ENCODE measurements around the gene COX17. TPM values are rescaled to one million over a fixed set of nuclear protein-coding genes. Genes with fewer than 3 reads are reported as not detected.

COX17 gene
- total and polyA plus RNA-seq, 9 of the 15 experiments (the other 6 are each of a cell fraction or from before 2014, with no cell fraction given), result 29.1 to 167 (median 60.6) TPM

DNA sequence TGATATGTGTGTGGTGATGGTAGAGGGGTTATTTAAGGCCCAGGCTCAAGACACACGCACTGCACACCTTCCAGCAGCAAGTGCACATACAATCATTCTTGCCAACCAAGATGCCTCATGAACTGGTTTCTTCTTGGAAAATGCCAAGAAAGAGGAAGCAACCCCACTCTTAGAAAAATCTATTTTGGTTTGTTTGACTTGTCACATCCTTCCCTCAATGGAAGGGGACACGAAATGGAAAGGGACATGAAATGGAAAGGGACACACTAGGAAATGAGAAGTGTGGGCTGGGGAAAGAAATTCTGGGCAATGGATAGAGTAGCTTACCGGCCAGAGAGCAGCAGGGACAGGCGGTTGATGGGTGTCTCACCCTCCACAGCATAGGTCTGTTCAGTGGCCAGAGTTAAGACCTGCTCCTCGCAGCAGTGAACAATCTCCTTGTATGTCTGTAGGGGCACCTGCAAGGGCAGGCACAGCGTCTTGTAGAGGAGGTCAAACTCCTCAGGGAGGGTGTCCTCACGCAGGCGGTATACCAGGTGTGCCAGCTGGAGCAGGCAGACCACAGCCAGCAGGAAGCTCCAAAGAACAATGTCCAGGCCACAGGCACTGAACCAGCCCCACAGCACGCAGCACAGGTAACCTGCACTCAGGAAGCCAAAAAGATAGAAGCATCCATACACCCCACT is 17.5 kb downstream of the COX17 start:
- FAIRE-seq (no peak), DNase-seq (ENCODE audit: extremely low read depth in 1 of 4, low spot score in 3 of 4) (no peak), ATAC-seq (no peak)
- H3K9me3 ChIP-seq (replicated peaks; ENCODE audit: control insufficient read depth, insufficient read depth, low read depth, low read length), result no peaks in the 10 kb centered on the region
- no peak overlapping the region for H3K4me2 ChIP-seq (ENCODE audit: insufficient read depth, low read length)
- H3K9ac ChIP-seq (ENCODE audit: insufficient read depth in 1 of 2, low read depth in 2 of 2, low read length in 2 of 2), result no peak overlapping the region
- H3K9me1 ChIP-seq (ENCODE audit: control insufficient read depth, insufficient read depth, low read length), result no peaks in the 10 kb centered on the region
- no peak overlapping the region for H3K27ac ChIP-seq (ENCODE audit: extremely low read depth, low read depth, low read length)
- H3K36me3 ChIP-seq (ENCODE audit: control insufficient read depth, insufficient read depth, low read length), result no peaks in the 10 kb centered on the region
- H2AFZ ChIP-seq (ENCODE audit: low read depth, low read length), result no peak overlapping the region
- in situ Hi-C loops (cut with MboI) (no loop called here), intact Hi-C loops (cut with micrococcal nuclease) (no loop called here)
- no peak overlapping the region for H3K4me3 ChIP-seq
- WGBS (ENCODE audit: insufficient coverage, low coverage, missing lambda C conversion rate), result 51% methylated on average over 5 of the region's 9 CpGs
- no peaks in the 10 kb centered on the region for H4K20me1 ChIP-seq (replicated peaks; ENCODE audit: control insufficient read depth, insufficient read depth, low read length)
- no peaks in the 10 kb centered on the region for H3K79me2 ChIP-seq (ENCODE audit: control insufficient read depth, insufficient read depth, low read length)
- H3K4me1 ChIP-seq (replicated peaks in 1 of 2; ENCODE audit: control insufficient read depth in 2 of 2, insufficient read depth in 2 of 2, low read length in 2 of 2), result peaks cover 0 to 18% of the 10 kb centered on the region in 2 experiments; a peak in 4 of 5 replicates
- TF ChIP-seq, protein P1, sequence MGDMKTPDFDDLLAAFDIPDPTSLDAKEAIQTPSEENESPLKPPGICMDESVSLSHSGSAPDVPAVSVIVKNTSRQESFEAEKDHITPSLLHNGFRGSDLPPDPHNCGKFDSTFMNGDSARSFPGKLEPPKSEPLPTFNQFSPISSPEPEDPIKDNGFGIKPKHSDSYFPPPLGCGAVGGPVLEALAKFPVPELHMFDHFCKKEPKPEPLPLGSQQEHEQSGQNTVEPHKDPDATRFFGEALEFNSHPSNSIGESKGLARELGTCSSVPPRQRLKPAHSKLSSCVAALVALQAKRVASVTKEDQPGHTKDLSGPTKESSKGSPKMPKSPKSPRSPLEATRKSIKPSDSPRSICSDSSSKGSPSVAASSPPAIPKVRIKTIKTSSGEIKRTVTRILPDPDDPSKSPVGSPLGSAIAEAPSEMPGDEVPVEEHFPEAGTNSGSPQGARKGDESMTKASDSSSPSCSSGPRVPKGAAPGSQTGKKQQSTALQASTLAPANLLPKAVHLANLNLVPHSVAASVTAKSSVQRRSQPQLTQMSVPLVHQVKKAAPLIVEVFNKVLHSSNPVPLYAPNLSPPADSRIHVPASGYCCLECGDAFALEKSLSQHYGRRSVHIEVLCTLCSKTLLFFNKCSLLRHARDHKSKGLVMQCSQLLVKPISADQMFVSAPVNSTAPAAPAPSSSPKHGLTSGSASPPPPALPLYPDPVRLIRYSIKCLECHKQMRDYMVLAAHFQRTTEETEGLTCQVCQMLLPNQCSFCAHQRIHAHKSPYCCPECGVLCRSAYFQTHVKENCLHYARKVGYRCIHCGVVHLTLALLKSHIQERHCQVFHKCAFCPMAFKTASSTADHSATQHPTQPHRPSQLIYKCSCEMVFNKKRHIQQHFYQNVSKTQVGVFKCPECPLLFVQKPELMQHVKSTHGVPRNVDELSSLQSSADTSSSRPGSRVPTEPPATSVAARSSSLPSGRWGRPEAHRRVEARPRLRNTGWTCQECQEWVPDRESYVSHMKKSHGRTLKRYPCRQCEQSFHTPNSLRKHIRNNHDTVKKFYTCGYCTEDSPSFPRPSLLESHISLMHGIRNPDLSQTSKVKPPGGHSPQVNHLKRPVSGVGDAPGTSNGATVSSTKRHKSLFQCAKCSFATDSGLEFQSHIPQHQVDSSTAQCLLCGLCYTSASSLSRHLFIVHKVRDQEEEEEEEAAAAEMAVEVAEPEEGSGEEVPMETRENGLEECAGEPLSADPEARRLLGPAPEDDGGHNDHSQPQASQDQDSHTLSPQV (IDR thresholded peaks at IDR 0.05), result no peak
- TF ChIP-seq ZNF23 (CRISPR knock-in tag; IDR thresholded peaks at IDR 0.05) (no peak), KAT2B (IDR thresholded peaks at IDR 0.05; ENCODE audit: low read depth, low read length) (no peak), BCOR (IDR thresholded peaks at IDR 0.05) (no peak), GATA2 (CRISPR knock-in tag; IDR thresholded peaks at IDR 0.05) (no peak), ZNF347 (CRISPR knock-in tag; IDR thresholded peaks at IDR 0.05; ENCODE audit: low read depth) (no peak), PHF8 (IDR thresholded peaks at IDR 0.05; ENCODE audit: borderline replicate concordance, low read length) (no peak), LEF1 (IDR thresholded peaks at IDR 0.05) (no peak)
- TF ChIP-seq, protein P2, sequence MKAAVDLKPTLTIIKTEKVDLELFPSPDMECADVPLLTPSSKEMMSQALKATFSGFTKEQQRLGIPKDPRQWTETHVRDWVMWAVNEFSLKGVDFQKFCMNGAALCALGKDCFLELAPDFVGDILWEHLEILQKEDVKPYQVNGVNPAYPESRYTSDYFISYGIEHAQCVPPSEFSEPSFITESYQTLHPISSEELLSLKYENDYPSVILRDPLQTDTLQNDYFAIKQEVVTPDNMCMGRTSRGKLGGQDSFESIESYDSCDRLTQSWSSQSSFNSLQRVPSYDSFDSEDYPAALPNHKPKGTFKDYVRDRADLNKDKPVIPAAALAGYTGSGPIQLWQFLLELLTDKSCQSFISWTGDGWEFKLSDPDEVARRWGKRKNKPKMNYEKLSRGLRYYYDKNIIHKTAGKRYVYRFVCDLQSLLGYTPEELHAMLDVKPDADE (conservative IDR thresholded peaks at IDR 0.05; ENCODE audit: control insufficient read depth, low read depth, low read length), result no peak
- TF ChIP-seq, protein P3, sequence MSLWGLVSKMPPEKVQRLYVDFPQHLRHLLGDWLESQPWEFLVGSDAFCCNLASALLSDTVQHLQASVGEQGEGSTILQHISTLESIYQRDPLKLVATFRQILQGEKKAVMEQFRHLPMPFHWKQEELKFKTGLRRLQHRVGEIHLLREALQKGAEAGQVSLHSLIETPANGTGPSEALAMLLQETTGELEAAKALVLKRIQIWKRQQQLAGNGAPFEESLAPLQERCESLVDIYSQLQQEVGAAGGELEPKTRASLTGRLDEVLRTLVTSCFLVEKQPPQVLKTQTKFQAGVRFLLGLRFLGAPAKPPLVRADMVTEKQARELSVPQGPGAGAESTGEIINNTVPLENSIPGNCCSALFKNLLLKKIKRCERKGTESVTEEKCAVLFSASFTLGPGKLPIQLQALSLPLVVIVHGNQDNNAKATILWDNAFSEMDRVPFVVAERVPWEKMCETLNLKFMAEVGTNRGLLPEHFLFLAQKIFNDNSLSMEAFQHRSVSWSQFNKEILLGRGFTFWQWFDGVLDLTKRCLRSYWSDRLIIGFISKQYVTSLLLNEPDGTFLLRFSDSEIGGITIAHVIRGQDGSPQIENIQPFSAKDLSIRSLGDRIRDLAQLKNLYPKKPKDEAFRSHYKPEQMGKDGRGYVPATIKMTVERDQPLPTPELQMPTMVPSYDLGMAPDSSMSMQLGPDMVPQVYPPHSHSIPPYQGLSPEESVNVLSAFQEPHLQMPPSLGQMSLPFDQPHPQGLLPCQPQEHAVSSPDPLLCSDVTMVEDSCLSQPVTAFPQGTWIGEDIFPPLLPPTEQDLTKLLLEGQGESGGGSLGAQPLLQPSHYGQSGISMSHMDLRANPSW (CRISPR knock-in tag; IDR thresholded peaks at IDR 0.05), result no peak
- TF ChIP-seq, protein P4, sequence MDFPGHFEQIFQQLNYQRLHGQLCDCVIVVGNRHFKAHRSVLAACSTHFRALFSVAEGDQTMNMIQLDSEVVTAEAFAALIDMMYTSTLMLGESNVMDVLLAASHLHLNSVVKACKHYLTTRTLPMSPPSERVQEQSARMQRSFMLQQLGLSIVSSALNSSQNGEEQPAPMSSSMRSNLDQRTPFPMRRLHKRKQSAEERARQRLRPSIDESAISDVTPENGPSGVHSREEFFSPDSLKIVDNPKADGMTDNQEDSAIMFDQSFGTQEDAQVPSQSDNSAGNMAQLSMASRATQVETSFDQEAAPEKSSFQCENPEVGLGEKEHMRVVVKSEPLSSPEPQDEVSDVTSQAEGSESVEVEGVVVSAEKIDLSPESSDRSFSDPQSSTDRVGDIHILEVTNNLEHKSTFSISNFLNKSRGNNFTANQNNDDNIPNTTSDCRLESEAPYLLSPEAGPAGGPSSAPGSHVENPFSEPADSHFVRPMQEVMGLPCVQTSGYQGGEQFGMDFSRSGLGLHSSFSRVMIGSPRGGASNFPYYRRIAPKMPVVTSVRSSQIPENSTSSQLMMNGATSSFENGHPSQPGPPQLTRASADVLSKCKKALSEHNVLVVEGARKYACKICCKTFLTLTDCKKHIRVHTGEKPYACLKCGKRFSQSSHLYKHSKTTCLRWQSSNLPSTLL (IDR thresholded peaks at IDR 0.05), result no peak
- CTCF ChIA-PET (ENCODE audit: low intra/inter-chr PET ratio), result no interaction called here
- no TSS peak for BruUV-seq (replicated peaks)
- no peaks in the 10 kb centered on the region for H3K27me3 ChIP-seq (ENCODE audit: control insufficient read depth in 2 of 2, insufficient read depth in 2 of 2, low read length in 2 of 2)
- POLR2A ChIA-PET, result no interaction called here
